NOMO-1 treated with DMSO at 0.1 percent for 48 hours (cell line): Measurements from ENCODE around the gene ADAM12.

Experiments
- DNase-seq: peaks from one replicate; lab custom pipeline; 2025; ENCODE audit not compliant: unreplicated experiment; lab: John Stamatoyannopoulos, UW

Gene ADAM12

DNA sequence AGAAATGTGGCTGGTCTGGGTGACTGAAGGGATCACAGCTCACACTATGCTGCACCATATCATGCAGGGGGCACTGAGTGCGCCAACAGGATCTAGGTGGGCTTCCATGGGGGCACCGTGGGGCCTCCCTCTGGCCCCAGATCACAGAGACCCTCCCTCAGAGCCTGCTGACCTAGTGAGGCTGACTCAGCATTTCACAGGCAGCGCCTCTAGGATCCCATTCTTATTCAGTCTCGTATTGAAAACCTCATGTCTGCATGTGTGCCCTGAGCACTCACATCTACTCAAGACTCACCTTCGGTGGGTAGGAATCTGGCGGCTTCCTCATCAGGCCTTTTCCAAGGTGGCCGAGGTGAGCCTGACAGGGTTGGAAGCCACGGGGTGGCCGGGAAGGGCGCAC lies 350.3 kb downstream of the ADAM12 start:
- no peak for DNase-seq

DNA sequence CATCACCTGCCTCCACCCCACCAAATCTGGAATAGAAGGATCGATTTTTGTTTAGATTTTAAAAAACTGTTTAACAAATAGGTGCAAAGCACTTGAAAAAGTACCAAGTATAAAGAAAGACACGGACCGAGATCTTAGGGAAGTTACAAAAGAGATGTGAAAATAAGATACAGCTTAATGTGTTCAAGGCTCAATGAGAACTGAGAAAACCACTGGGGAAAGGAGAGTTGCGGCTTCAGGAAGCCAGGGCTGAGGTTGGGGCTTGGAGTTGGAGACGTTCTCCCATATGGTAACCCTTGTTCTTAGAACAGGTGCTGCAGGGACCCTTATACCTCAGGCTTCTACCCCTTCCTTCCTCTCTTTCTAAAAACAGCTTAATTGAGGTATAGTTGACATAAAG lies 351.8 kb downstream of the ADAM12 start:
- DNase-seq: no peak

- no peak for DNase-seq
Measured at GRCh38 chr10:126034586-126034985, 353.7 kb downstream of the ADAM12 start.

GRCh38 chr10:126029999-126030398 lies 358.3 kb downstream of the ADAM12 start:
- no peak for DNase-seq

GRCh38 chr10:126027692-126028091 lies 360.6 kb downstream of the ADAM12 start:
- no peak for DNase-seq

DNA sequence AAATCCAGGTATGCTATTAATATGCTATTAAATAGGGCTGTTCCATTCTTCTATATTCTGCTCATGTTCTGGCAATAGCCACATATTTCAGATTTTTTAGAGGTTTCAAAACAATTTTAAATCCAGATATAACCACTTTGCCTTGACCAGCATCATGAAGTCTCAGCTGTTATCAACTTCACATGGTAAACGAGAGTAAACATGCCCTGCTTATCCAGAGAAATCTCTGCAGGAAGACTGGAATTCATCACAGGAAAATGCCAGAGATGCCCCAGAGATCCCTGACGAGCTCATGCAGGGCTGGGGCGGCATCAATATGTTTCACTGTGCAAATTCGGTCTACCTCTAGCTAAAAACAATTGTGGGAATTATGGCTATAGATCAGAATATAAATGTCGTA lies 365.4 kb downstream of the ADAM12 start:
- no peak for DNase-seq

- DNase-seq: no peak
Measured at GRCh38 chr10:126021833-126022500, 366.3 kb downstream of the ADAM12 start.

GRCh38 chr10:126017961-126018560 lies 370.2 kb downstream of the ADAM12 start:
- DNase-seq: no peak

DNA sequence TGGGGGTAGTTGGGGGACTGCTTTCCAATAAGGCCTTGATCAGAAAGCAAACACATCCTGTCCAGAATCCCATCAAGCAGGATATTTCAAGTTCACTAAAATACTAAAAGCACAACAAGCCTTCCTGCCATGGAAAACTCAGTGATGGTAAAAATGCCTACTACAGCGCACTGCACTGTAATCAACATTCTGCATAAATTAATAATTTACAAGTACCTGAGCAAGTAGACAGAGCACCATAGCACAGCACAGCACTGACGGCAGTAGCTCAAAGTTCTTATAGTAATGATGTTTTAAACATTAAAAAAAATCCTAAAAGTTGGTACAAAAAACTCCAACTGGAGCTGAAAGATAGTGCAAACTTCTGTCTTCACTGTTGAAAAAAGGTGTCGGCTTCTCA lies 371.4 kb downstream of the ADAM12 start:
- no peak for DNase-seq

DNA sequence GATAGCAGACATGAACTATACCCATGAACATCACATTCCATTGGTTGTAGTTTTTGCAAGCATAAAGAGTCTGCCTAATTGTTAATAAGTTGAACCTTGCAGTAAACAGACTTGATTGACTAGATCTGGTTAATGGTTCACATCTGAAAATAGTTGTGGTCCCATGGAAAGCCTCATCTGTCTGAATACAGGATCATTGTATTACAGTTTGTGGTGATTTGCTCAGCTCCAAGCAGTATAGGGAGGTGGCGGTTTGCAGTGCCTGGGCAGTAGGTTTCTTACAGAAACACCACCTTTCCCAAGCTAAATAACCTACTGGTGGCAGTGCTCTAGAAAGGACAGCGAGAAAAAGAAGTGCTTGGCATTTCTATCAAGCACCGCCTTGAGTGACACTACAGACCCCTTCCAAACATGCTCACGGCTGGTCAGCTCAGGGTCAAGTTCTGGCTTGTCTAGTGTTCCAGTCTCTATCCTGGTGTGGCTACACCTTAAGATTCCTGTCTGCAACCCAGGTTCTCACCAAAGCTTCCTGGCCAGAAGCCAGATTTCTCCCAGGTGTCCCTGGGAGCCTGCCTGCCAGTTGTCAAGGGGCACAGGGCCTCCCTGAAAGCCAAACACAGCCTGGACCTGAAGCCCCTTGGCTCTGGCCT lies 372.0 kb downstream of the ADAM12 start:
- no peak for DNase-seq

DNA sequence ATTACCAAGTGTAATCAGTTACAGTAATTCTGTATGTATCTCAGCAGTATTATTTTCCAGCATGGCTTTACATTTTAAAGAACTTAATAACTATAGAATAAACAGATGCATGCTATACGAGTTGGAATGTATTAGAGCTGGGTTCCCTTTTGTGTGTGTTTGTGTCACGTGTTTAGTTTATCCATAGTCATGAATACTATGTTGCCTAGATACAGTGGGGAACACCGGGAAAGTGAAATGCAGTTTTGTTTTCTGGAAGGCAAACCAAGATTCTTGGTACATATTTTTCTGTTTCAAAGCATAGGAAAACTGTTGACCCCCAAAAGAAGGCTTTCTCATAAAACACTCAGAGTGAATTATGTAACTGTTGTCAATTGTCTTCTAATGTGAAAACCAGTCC lies 372.9 kb downstream of the ADAM12 start:
- DNase-seq: no peak

DNA sequence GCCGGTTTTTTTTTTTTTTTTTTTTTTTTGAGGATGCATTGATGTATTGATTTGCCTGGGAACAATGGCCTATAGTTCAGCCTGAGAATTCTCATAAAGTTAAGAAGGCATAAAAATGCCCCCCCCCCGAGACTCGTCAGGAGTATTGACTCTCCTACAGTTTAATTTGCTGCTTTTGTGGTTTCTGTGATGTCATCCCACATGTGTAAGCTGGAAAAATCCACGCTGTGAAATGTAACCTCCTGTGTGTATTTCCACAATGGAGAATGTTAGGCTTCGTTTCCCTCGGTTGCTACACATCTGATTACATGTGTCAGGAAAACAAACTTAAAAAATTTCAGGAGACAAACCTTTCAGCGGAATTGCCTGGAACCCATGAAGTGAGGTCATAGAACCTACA lies 374.0 kb downstream of the ADAM12 start:
- DNase-seq: no peak

DNA sequence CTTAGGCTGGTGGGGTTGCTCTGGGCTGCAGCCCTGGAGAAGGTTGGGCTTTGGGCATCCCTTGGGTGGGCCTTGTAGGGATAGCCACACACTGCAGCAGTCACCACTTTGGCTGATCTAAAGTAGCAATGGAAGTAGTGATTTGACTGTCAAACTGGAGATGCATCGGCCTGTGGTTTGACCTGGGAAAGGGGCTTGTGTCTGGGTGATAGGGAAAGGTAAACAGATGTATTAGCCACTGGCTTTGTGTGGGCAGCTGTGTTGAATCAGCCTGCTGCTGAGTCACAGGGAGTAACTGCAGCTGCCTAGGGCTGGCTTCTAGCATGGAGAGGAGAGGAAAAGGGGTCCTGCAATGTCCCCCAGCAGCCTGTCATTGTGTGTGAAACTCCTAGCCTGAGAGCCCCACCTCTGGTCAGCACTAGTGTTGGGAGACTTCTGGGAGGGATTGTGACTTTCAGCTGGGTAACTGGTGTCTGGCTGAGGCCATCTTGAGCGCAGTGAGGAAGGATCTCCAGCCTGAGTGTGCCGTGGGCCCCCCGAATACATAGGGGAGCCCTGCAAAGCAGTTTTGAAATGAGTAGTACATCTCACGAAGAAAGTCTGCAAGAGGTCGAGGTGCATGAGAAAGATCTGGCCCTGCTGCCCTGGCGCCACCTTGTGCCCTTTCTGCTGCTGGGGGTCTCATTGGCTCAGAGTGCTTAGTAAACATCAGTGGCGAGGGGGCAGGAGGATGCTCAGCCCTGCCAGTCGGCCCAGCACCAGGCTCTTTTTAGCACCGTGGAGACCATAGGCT lies 374.6 kb downstream of the ADAM12 start:
- no peak for DNase-seq

- no peak for DNase-seq
Measured at GRCh38 chr10:126012485-126012884, 375.8 kb downstream of the ADAM12 start.

GRCh38 chr10:126011995-126012394 lies 376.3 kb downstream of the ADAM12 start:
- DNase-seq: no peak

DNA sequence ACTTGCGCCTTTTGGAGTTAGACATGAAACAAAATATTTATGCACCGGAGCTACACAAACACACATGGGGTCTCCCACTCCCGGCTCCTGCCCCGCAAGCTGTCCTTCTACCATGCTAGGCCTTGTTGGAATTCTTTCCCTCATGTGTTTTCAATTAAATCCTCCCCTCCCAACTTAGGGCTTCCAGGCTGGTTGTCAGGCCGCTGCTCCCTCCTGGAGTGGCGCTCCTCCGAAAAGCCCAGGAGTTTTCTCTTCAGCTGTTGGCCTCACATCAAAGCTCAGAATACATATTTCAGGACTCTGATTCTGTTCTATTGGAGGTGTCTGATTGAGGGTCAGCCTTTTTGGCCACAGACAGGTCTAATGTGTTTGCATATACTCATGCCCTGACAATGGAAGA lies 378.6 kb downstream of the ADAM12 start:
- no peak for DNase-seq

- no peak for DNase-seq
Measured at GRCh38 chr10:126006906-126007305, 381.4 kb downstream of the ADAM12 start.

DNA sequence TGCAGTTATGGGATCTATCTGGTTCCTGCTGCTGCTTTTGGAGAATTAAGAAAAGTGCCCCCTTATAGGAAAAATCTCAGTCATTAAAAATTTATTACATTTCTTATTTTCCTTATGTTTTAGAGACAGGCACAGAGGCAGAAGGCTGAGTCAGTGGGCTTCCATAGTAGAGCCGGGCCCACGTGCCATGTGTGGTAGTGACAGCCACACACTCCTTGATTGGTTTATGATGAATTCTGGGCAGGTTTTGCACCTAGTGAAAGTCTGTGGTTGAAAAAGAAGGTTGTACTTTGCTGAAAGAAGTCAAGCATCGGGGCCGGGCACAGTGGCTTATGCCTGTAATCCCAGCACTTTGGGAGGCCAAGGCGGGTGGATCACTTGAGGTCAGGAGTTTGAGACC lies 382.0 kb downstream of the ADAM12 start:
- DNase-seq: no peak

DNA sequence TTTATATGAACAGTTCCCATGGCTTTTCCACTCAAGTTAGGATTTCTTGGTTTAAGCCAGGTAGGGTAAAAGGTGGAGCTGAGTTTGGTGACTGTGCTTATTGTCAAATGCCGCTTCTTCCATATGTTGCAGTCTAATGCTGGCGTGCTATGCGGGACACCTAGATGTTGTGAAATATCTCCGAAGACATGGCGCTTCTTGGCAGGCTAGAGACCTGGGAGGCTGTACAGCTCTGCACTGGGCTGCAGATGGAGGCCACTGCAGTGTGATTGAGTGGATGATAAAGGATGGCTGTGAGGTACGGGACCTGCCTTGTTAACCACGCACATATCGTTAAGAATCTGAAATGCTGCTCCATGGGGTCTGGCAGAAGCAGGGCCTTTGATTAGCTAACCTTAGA lies 383.5 kb downstream of the ADAM12 start:
- no peak for DNase-seq

- DNase-seq: no peak
Measured at GRCh38 chr10:126001576-126001975, 386.7 kb downstream of the ADAM12 start.

GRCh38 chr10:125999694-126000093 lies 388.6 kb downstream of the ADAM12 start:
- DNase-seq: no peak

GRCh38 chr10:125997586-125997985 lies 390.7 kb downstream of the ADAM12 start:
- DNase-seq: no peak
